GM18951 (cell line): ENCODE measurements around the gene PLSCR1.
"Not testable (repeated sequence)": the region's sequence is repeated elsewhere in the genome, so short reads cannot be mapped to it uniquely, and the experiment has no call there.

Experiments
- POLR2A ChIP-seq: IDR thresholded peaks from 4 replicates; pipeline ENCODE4 v1.6.1; 2011; ENCODE audit warnings: mild to moderate bottlenecking; ENCODE audit not compliant: insufficient read length, insufficient read depth; ENCODE audit errors: extremely low read depth
- in situ Hi-C: fragments of 300-500 bp; cut with MboI; formaldehyde crosslinking; loops from one replicate; pipeline ENCODE4 v1.12.0; 2022; ENCODE audit warnings: low sequenced_read_pairs, mixed read lengths, inconsistent platforms; ENCODE audit not compliant: unreplicated experiment

The PLSCR1 gene

DNA sequence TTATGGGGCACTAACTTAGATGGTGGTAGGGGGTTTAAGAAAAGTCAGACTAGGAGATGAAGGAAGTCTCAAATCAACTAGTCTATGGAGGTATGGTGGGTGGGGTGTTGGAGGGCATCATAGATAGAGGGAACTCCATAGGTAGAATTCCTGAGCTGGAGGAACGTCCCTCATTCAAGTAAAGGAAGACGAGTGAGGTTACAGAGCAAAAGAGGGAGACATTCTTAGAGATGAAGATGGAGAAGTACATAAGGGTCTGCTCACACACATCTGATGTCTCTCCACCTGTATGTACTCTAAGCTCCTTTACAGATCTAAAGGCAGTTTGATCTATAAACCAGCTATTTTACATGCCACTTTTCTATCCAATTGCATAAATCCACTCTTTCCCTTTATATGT is 1.4 kb downstream of the PLSCR1 start:
- TF ChIP-seq POLR2A = no peak
- in situ Hi-C loops = no loop called here

DNA sequence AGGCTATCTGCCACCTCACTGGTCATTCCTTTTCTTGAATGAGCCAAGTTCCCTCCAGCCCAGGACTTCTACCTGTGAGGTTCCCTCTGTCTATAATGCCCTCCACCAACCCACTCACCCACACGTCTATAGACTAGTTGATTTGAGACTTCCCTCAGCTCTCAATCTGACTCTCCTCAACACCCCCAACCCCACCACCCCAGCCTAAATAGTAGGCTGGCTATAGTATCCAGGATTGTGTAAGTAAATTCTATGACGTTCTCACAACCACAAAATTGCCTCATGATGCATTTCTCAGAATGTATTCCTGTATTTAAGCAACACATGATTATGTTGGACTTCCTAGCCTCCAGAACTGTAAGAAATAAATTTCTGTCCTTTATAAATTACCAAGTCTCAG is 2.2 kb downstream of the PLSCR1 start:
- in situ Hi-C loops = no loop called here
- TF ChIP-seq POLR2A = no peak

DNA sequence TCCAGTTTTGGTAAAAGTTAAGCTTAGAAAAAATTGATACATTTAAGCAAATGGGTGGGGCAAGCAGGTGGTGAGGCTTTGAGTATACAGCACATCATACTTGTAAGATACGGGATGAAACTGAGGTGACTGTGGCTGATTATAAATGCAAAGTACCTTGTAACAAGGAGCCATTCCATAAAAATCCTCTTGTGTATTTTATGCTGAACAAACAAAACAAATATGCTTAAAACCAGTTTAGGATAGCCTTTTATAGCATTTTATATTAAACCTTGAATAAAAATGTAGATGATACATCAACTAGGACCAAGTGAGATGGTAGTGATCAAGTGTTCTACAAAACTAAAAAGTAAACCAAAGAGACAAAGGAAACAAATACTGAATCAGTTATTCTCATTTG is 3.4 kb downstream of the PLSCR1 start:
- in situ Hi-C loops = no loop called here
- no peak for TF ChIP-seq POLR2A

DNA sequence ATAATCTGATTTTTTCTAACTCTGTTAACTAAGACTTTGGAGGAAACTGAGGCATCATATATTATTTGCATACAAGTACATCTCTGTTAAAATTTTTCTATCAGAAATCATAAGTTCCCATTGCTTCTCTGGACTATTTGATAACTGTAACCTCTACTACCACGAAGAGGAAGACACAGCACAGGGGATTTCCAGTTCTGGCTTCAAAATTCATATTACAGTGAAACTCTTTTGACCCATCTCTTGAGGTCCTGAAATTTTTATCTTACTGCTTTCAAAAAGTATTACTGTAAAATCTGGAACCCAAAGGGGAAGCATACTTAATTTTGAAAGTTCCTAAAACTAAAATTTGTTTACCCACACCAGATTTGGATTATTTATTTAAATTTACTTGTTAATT is 4.2 kb downstream of the PLSCR1 start:
- no peak for TF ChIP-seq POLR2A
- in situ Hi-C loops = no loop called here

DNA sequence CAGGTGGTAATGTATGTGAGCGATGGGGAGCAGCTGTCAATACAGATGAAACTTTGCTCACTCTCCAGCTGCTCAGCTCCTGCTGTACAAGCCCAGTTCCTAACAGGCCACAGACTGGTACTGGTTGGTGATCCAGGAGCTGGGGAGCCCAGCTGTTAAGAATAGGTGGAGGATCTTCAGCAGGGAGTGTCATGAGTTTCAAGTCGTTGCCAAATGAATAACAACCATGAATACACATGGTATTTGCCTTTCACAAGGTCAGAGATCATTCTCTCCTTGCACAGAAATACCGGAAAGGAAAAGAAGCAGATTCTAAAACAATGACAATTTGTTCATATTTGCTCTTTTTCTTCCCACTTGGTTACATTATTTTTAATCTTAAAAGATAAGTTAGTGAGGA is 5.1 kb downstream of the PLSCR1 start:
- in situ Hi-C loops = no loop called here
- TF ChIP-seq POLR2A = no peak

GRCh38 chr3:146537603-146538002 is 6.8 kb downstream of the PLSCR1 start:
- TF ChIP-seq POLR2A = no peak
- in situ Hi-C loops = no loop called here

DNA sequence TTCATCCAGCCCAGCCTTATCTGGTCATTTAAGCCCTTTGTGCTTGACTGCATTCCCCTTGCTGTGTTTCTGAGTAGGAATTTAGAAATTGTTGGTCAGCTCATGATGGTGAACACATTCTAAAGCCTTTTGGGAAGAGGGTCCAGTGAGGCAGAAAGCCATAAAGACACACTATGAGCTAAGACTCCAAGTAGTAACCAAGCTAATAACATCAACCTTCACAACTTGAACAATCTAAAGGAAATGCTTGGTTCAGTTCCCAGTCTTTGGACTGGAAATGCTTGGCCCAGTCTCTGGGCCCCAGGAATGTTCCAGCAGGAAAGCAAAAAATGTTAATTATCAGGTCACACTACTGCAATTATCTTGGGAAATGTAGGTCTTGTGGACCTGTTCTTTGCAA is 7.7 kb downstream of the PLSCR1 start:
- no peak for TF ChIP-seq POLR2A
- in situ Hi-C loops = no loop called here

GRCh38 chr3:146532406-146532805 is 12.0 kb downstream of the PLSCR1 start:
- no peak for TF ChIP-seq POLR2A
- in situ Hi-C loops = no loop called here

DNA sequence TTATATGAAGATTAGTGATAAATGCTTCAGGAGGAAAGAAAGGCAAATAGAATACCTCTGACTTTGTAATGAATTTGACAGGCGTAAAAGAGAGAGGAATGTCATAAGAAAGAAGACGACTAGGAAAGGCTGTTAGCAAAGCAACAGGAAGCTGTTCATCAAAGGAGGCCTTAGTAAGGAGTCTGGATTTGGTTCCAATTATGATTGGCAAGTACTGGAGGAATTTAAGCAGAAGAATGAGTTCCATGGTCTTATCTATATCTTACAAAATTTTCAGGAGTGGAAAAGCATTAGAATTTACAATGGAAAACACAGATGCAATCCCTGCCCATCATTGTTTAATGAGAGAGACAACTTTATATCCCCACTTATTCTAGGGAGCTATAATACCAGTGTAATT is 13.8 kb downstream of the PLSCR1 start:
- no peak for TF ChIP-seq POLR2A
- in situ Hi-C loops = no loop called here

DNA sequence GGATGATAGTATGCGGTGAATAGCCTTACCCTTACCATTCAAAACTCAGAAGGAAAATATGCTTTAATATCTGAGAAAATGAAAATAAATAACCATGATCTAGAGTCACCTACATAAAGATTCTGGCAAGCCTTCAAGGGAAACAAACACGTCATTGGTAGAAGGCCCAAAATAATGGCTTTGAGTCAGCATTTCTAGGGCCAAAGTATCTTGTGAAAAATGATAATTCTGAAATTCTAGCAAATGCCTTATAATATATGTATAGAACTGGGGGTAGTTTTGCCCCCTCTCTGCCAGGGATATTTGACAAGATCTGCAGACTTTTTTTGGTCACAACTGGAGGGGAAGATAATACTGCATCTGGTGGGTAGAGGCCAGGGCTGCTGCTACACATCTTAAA is 15.4 kb downstream of the PLSCR1 start:
- in situ Hi-C loops = no loop called here
- TF ChIP-seq POLR2A = no peak

GRCh38 chr3:146524961-146525360 is 19.4 kb downstream of the PLSCR1 start:
- in situ Hi-C loops = no loop called here

GRCh38 chr3:146523531-146523930 is 20.9 kb downstream of the PLSCR1 start:
- TF ChIP-seq POLR2A = no peak
- in situ Hi-C loops = no loop called here

More at GRCh38 chr3:146524961-146525360, 19.4 kb downstream of the PLSCR1 start:
- TF ChIP-seq POLR2A = no peak

DNA sequence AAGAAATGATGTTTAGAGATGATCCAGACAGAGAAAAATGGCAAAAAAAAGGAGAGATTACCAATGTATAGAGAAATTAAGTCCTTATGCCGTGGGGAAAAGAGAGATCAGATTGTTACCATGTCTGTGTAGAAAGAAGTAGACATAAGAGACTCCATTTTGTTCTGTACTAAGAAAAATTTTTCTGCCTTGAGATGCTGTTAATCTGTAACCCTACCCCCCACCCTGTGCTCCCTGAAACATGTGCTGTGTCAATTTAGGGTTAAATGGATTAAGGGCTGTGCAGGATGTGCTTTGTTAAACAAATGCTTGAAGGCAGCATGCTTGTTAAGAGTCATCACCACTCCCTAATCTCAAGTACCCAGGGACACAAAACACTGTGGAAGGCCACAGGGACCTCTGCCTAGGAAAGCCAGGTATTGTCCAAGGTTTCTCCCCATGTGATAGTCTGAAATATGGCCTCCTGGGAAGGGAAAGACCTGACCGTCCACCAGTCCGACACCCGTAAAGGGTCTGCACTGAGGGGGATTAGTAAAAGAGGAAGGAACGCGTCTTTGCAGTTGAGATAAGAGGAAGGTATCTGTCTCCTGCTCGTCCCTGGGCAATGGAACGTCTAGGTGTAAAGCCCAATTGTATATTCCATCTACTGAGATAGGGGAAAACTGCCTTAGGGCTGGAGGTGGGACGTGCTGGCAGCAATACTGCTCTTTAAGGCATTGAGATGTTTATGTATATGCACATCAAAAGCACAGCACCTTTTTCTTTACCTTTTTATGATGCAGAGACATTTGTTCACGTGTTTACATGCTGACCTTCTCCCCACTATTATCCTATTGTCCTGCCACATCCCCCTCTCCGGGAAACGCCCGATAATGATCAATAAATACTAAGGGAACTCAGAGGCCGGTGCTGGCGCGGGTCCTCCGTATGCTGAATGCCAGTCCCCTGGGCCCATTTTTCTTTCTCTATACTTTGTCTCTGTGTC is 21.9 kb downstream of the PLSCR1 start:
- in situ Hi-C loops = not testable (repeated sequence)

GRCh38 chr3:146521394-146521793 is 23.0 kb downstream of the PLSCR1 start:
- in situ Hi-C loops = no loop called here
- no peak for TF ChIP-seq POLR2A

DNA sequence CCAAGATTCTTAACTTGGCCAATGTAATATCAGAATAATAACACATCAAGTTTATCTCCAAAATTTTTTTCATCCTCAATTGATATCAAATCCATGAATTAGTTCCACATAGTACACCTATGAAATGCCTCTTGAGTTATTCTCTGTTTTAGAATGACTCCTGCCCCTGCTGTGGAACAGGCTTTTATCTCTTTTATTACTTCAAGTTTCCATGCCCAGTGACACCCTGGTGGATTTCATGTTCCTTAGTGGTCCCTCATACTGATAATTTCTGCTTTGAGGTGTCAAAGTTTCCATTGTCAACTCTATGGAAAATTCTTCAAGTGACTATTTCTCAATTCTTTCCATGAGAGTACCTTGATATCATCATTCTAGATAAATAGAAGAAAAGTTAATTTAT is 24.6 kb downstream of the PLSCR1 start:
- no peak for TF ChIP-seq POLR2A
- in situ Hi-C loops = no loop called here
